OCI-LY7 (cell line): ENCODE measurements around the gene SMAD6. TPM values are rescaled to one million over a fixed set of nuclear protein-coding genes. Genes with fewer than 3 reads are reported as not detected.

Experiments
- BruUV-seq: library from RNA; stranded (reverse); fragments of 400-500 nt; replicated peaks from 2 replicates; lab custom pipeline; 2021; lab: Mats Ljungman, UMichigan
- CTCF ChIA-PET: fragments of 300-600 bp; sonication (Branson Sonifier 250); formaldehyde crosslinking; loops from one replicate; lab custom pipeline; 2022; ENCODE audit warnings: antibody characterized with exemption; ENCODE audit not compliant: unreplicated experiment; lab: Charles Lee
- POLR2A ChIA-PET: fragments of 300-600 bp; sonication (Branson Sonifier 250); formaldehyde crosslinking; loops from one replicate; lab custom pipeline; 2022; ENCODE audit warnings: antibody characterized with exemption; lab: Charles Lee
- DNase-seq: peaks from one replicate; pipeline ENCODE4 v3.0.0-alpha.2; 2015; ENCODE audit warnings: low spot score
- H2AFZ ChIP-seq: fragments of 200-600 bp; sonication (generic), shearing (Covaris generic); 2 replicates; pipeline ENCODE4 v1.6.1; 2014; ENCODE audit warnings: mild to moderate bottlenecking, antibody characterized with exemption, low read length, moderate library complexity
- H3K27ac ChIP-seq: fragments of 200-600 bp; sonication (generic); 2 replicates; pipeline ENCODE4 v1.5.1; 2014; ENCODE audit warnings: mixed run types, low read depth, mild to moderate bottlenecking, moderate library complexity, low read length, inconsistent platforms; ENCODE audit not compliant: poor library complexity, severe bottlenecking
- H3K36me3 ChIP-seq: fragments of 200-600 bp; sonication (generic); 2 replicates; pipeline ENCODE4 v1.6.1; 2014; ENCODE audit warnings: mild to moderate bottlenecking, antibody characterized with exemption, low read length, moderate library complexity, mixed read lengths; ENCODE audit not compliant: insufficient read depth
- H3K4me1 ChIP-seq: fragments of 200-600 bp; sonication (generic); 2 replicates; pipeline ENCODE4 v1.5.1; 2014; ENCODE audit warnings: mild to moderate bottlenecking, low read length; ENCODE audit not compliant: insufficient read depth, poor library complexity, severe bottlenecking
- H3K4me2 ChIP-seq: fragments of 200-600 bp; sonication (generic); 2 replicates; pipeline ENCODE4 v1.6.1; 2014; ENCODE audit warnings: mild to moderate bottlenecking, low read length
- H3K4me3 ChIP-seq: fragments of 200-600 bp; sonication (generic); 2 replicates; pipeline ENCODE4 v1.5.1; 2014; ENCODE audit warnings: mild to moderate bottlenecking, low read depth, low read length; ENCODE audit not compliant: poor library complexity, severe bottlenecking
- H3K79me2 ChIP-seq: fragments of 200-600 bp; sonication (generic); 2 replicates; pipeline ENCODE4 v1.6.1; 2016; ENCODE audit warnings: low read depth, mild to moderate bottlenecking, low read length, moderate library complexity, mixed read lengths; ENCODE audit not compliant: insufficient read depth
- H3K9me2 ChIP-seq: fragments of 200-600 bp; sonication (generic); 2 replicates; pipeline ENCODE4 v1.6.1; 2016; ENCODE audit warnings: mild to moderate bottlenecking, low read length, mixed read lengths; ENCODE audit not compliant: insufficient read depth
- H3K9me3 ChIP-seq: fragments of 200-600 bp; sonication (generic); 2 replicates; pipeline ENCODE4 v1.6.1; 2014; ENCODE audit warnings: mild to moderate bottlenecking, mixed run types, low read length, mixed read lengths
- H4K20me1 ChIP-seq: fragments of 200-600 bp; sonication (generic); 2 replicates; pipeline ENCODE4 v1.6.1; 2014; ENCODE audit warnings: mild to moderate bottlenecking, antibody characterized with exemption, low read length, moderate library complexity, mixed read lengths; ENCODE audit not compliant: insufficient read depth
- EZH2phosphoT487 ChIP-seq: fragments of 200-600 bp; sonication (generic); IDR thresholded peaks from 2 replicates; pipeline ENCODE4 v1.6.1; 2018; ENCODE audit warnings: low read depth, borderline replicate concordance, mild to moderate bottlenecking, mixed run types, antibody characterized with exemption, low read length, moderate library complexity, mixed read lengths
- intact Hi-C: fragments of 100-400 bp; cut with micrococcal nuclease; formaldehyde crosslinking; loops from one replicate; pipeline ENCODE4 v1.10.0; 2022; ENCODE audit not compliant: unreplicated experiment
- total RNA-seq, 2 experiments: library from RNA; depleted of rRNA in 1 of 2; stranded (reverse); fragments of >200 nt in 1 of 2; shearing (Covaris generic) in 1 of 2; gene quantifications; 2 replicates each; pipeline ENCODE4 v1.2.3, GENCODE V29; 2014 to 2022
- TF ChIP-seq, protein P1 (sequence below): fragments of 200-600 bp; sonication (generic); conservative IDR thresholded peaks from 2 replicates; pipeline ENCODE4 v1.5.1; 2014; ENCODE audit warnings: mild to moderate bottlenecking, antibody characterized with exemption, low read length, moderate library complexity, mixed read lengths

The SMAD6 gene
- total RNA-seq, 2 experiments from 2014 or later = 14.6 to 16.1 TPM

DNA sequence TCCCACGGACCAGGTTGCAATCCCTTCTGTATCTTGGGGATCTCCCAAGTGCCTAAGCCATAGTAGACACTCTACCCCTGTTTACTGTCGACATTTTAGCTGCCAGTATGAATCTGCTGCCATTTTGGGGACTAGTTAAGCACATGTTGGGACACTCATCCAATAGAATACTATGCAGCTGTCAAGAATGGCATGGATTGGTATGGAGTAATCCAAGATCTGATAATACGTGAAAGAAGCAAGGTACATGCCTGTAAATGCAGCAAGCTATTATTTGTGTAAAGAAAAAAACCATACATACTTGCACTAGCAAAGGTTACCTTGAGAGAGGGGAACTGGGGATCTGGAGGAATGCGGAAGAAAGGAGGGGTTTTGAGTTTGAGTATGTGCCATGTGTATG lies 129.3 kb downstream of the SMAD6 start:
- H3K9me3 ChIP-seq = no peaks in the 10 kb centered on the region
- BruUV-seq = no TSS peak
- H3K79me2 ChIP-seq = no peaks in the 10 kb centered on the region
- no peak overlapping the region for H2AFZ ChIP-seq
- intact Hi-C loops = no loop called here
- no peaks in the 10 kb centered on the region for H4K20me1 ChIP-seq
- CTCF ChIA-PET = no interaction called here
- H3K36me3 ChIP-seq = no peaks in the 10 kb centered on the region
- H3K27ac ChIP-seq = no peak overlapping the region
- DNase-seq = no peak
- H3K4me1 ChIP-seq = peaks cover 37% of the 10 kb centered on the region
- H3K4me3 ChIP-seq = no peak overlapping the region
- no peak overlapping the region for H3K4me2 ChIP-seq
- no peaks in the 10 kb centered on the region for H3K9me2 ChIP-seq
- TF ChIP-seq, protein P1, sequence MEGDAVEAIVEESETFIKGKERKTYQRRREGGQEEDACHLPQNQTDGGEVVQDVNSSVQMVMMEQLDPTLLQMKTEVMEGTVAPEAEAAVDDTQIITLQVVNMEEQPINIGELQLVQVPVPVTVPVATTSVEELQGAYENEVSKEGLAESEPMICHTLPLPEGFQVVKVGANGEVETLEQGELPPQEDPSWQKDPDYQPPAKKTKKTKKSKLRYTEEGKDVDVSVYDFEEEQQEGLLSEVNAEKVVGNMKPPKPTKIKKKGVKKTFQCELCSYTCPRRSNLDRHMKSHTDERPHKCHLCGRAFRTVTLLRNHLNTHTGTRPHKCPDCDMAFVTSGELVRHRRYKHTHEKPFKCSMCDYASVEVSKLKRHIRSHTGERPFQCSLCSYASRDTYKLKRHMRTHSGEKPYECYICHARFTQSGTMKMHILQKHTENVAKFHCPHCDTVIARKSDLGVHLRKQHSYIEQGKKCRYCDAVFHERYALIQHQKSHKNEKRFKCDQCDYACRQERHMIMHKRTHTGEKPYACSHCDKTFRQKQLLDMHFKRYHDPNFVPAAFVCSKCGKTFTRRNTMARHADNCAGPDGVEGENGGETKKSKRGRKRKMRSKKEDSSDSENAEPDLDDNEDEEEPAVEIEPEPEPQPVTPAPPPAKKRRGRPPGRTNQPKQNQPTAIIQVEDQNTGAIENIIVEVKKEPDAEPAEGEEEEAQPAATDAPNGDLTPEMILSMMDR = no peak
- no peak for TF ChIP-seq EZH2phosphoT487
- POLR2A ChIA-PET = interaction anchor here (1.4 kb wide), 1 partner anchor 116 kb away, joined by 3 read pairs; no protein-coding TSS in a partner anchor

DNA sequence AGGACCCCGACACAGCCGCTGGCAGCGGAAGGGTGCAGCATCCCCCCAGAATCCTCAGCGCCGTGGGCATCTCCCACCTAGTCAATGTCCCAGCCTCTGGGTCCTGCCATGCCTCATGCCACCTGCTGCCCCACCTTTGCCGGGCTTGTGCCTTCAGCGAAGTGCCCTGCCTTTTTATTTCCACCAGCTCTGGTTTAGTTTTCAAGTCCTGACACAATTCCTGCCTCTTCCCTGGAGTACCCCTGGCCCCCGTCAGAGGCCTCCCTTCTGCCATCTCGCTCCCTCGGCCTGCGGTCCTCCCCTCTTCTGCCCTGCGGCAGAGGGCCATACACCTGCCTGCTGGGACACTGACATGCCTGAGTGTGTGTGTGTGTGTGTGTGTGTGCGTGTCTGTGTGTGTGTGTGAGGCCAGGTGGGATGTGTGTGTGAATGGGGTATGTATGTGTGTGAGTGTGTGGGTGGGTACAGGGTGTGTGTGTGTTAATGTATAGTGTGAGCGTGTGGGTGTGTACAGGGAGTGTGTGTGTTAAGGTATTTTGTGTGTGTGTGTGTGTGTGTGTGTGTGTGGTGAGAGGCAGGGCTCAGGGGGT lies 129.9 kb downstream of the SMAD6 start:
- no peaks in the 10 kb centered on the region for H3K9me2 ChIP-seq
- no peaks in the 10 kb centered on the region for H3K9me3 ChIP-seq
- intact Hi-C loops = no loop called here
- H3K4me1 ChIP-seq = peaks cover 37% of the 10 kb centered on the region
- no TSS peak for BruUV-seq
- DNase-seq = no peak
- H3K27ac ChIP-seq = no peak overlapping the region
- peak overlapping the region; percentile 83; the same call in 1 of the 2 replicates for H2AFZ ChIP-seq
- ChIA-PET POLR2A (interaction anchor here (0.7 kb wide), 1 partner anchor 1141 kb away, joined by 3 read pairs; no protein-coding TSS in a partner anchor), CTCF (no interaction called here)
- no peak for TF ChIP-seq EZH2phosphoT487
- TF ChIP-seq, protein P1 = no peak
- no peaks in the 10 kb centered on the region for H4K20me1 ChIP-seq
- H3K4me2 ChIP-seq = no peak overlapping the region
- H3K79me2 ChIP-seq = no peaks in the 10 kb centered on the region
- no peak overlapping the region for H3K4me3 ChIP-seq
- no peaks in the 10 kb centered on the region for H3K36me3 ChIP-seq

Other genes starting within 250 kb of the SMAD6 start
- gene SNAPC5, start 204.5 kb upstream of the SMAD6 start, total RNA-seq (2014; rRNA removed; shearing (Covaris generic)) = 30.7 and 32.6 TPM in 2 replicates
- gene SNAPC5, start 204.5 kb upstream of the SMAD6 start, total RNA-seq (2022) = 25.7 and 26.5 TPM in 2 replicates
- gene RPL4, start 197.4 kb upstream of the SMAD6 start, total RNA-seq (2014; rRNA removed; shearing (Covaris generic)) = 5,185 and 5,381 TPM in 2 replicates
- gene RPL4, start 197.4 kb upstream of the SMAD6 start, total RNA-seq (2022) = 4,316 and 4,489 TPM in 2 replicates
- gene ZWILCH, start 196.9 kb upstream of the SMAD6 start, total RNA-seq (2014; rRNA removed; shearing (Covaris generic)) = 36.9 and 37.4 TPM in 2 replicates
- 49.0 and 50.2 TPM in 2 replicates for gene ZWILCH, start 196.9 kb upstream of the SMAD6 start, total RNA-seq (2022)
- not detected in 2 replicates for gene LCTL, start 136.2 kb upstream of the SMAD6 start, total RNA-seq (2014; rRNA removed; shearing (Covaris generic))
- gene LCTL, start 136.2 kb upstream of the SMAD6 start, total RNA-seq (2022) = not detected in 2 replicates